Activated T-cell treated with anti-CD3 and anti-CD28 coated beads for 1 hour (primary cell): ENCODE measurements around the gene ATXN1.

Source experiments
- DNase-seq: peaks from one replicate; pipeline ENCODE4 v3.0.0-alpha.2; 2020; ENCODE audit warnings: low read depth

Gene ATXN1

DNA sequence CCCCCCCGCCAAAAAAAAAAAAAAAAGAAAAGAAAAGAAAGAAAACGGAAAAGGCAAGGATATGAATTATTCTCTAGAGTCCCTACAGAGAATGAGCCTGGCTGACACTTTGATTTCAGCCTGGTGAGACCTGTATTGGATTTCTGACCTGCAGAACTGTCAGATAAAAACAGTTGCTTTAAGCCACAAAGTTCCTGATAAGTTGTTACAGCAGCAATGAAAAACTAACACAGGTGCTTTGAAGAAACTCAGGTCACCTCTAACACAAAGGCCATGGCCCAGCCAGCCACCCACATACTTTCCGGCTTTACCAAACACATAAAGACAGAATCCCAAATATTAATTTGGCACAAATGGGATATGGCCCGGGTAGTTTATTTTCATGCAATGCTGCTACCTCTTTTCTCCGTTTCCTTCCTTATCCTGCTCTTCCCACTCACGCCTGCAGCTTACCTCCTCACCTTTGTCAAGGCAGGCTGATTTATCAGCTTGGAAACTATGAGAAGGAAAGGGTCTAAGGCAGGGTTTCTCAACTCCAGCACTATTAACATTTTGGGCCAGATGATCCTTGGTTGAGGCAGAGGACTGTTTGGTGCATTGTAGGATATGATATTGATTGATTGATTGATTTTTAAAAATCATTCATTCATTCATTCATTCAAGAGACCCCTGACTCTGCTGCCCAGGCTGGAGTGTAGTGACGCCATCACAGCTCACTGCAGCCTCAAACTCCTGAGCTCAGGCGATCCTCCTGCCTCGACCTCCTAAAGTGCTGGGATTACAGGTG is 88.1 kb downstream of the ATXN1 start:
- no peak for DNase-seq

- no peak for DNase-seq
These were observed 89.7 kb downstream of the ATXN1 start for GRCh38 chr6:16671302-16672289.

- DNase-seq, result no peak
These were observed 90.6 kb downstream of the ATXN1 start for GRCh38 chr6:16670617-16671051.

GRCh38 chr6:16670183-16670582 is 91.1 kb downstream of the ATXN1 start:
- no peak for DNase-seq

DNA sequence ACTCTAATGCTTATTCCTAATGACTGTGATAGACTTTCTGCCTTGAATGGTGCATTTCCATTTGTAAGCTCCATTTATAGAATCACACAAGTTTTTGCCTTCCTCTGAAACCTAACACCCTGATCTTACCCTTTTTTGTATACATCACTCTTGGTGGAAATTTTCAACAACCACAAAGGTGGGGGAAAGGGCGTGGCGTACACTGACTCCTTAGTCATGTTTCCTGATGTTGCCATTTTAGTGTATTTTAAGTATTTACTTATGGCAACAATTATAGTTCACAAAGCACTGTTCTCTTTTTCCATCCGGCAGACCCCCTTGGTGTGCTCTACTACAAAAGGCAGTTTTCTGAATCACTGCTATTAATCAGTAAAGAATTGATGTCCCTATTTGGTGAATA is 92.0 kb downstream of the ATXN1 start:
- DNase-seq, result peak; percentile 43

DNA sequence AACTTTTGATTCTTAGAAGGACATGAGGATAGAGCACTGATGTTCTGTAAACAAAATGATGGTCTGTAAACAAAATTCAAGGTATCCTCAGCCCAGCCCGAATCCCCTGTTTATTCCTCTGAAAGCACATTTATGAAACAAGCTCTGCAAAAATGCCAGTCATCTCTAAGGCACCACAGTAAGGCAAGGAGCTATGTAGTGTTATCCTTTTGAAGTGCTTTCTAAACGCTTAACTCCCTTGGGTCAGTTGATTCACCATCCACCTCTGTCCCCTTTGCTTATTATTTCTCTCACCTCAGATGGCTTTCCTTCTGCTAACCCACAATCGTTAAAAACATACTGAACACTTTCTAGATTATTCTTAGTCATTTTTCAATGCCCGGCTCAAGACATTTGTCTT is 93.8 kb downstream of the ATXN1 start:
- no peak for DNase-seq

DNA sequence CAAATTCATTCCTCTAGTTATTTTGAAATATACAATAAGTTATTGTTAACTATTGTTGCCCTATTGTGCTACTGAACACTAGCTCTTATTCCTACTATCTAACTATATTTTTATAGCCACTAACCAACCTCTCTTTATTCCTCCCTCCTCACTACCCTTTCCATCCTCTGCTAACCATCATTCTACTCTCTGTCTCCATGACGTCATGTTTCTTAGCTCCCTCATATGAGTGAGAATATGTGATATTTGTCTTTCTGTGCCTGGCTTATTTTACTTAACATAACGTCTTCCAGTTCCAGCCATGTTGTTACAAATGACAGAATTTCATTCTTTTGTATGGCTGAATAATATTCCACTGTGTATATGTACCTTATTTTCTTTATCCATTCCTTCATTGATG is 95.3 kb downstream of the ATXN1 start:
- DNase-seq, result no peak

DNA sequence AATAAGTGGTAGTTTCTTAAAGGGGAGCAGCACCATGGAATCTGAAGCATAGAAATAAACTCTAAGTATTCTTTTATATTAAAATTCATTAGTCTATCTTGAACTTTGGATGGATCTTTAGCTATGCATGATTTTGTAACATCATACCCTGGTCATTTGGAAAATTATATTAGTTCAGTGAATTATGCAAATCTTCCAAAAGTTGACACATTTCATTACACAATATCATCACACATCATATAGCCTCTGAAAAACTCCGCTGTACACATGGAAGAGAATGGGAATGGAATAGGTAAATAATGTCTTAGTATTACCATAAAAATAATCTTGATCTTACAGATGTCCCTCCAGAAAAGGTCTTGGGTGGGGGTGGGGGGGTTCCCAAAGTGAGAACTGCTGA is 96.1 kb downstream of the ATXN1 start:
- DNase-seq, result no peak

DNA sequence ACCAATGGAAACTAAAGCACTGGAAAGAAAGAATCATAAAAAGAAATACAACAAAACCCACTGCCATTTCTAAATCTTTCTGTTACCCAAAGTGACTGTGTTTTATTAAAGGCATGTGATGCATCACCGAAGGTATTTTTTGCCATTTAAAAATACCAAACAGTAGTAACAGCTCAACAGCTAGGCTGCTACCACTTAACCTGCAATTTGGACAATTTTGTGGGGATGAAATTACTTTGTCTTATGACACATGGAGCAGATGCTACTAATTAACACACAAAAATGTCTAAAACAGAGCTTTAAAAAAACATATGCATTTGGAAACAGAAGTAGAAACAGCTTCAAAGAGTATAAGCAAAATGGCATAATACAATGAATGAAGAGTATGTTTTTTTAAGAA is 97.4 kb downstream of the ATXN1 start:
- no peak for DNase-seq

DNA sequence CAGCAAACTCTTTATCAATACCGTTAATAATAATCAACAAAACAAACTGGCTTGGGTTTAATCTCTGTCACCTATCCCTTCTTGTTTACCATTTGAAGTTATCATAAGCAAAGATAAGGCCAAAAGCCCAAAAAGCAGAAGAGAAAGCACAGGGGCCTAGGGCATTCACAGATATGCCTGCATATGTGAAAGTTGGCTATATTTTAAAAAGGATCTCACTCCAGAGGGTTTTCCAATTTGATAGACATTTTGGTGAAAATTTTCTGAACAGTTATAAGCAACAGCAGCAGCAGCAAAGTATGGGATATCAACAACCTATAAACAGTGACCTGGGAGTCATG is 101.1 kb downstream of the ATXN1 start:
- no peak for DNase-seq

- DNase-seq, result no peak
These were observed 101.6 kb downstream of the ATXN1 start for GRCh38 chr6:16659466-16660156.

DNA sequence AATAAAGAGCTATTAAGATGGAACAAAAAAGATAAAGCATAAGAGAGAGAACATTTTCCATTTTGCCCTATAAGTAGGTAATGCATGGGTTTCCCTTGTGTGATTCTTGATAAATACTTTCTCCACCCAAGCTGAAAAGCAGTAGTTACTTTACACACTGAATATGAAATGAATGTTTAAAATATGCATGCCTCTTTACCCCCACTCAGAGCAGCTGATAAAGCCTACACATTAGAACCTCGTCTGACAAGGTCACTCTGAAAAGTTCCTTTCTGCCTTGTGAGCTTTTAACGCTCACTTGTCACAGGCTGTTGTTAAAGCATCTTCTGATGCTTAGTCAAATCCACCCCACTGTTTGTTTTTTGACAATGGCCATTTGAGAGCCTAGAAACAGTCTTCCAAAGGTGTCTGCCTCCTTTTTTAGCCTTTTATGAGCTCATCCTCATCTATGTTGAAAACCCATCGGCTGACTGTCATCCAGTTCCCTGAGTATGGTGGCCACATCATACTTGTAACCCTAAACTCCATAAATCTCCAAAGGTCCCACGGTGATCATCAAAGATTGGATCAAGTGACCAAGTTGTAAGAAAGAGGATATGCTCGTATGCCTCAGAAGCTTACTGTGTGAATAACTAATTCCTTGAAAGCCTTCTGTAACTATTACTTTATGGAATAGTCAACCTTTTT is 102.8 kb downstream of the ATXN1 start:
- no peak for DNase-seq

GRCh38 chr6:16657768-16658167 is 103.5 kb downstream of the ATXN1 start:
- DNase-seq, result no peak

DNA sequence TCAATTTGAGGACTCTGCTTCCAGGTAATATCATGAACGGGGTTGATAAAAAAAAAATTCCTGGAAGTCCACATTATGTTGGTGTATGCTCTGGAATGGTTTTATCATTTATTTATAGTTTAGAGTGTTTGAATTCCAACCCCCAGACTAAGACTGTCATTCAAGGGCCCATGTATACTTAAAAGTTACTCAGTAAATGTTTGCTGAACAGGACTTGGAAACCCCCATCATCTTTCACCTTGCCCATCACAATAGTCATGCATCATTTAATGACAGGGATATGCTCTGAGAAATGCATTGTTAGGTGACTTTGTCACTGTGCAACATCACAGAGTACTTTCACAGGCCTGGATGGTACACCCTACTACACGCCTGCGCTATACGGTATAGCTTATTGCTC is 104.8 kb downstream of the ATXN1 start:
- no peak for DNase-seq

DNA sequence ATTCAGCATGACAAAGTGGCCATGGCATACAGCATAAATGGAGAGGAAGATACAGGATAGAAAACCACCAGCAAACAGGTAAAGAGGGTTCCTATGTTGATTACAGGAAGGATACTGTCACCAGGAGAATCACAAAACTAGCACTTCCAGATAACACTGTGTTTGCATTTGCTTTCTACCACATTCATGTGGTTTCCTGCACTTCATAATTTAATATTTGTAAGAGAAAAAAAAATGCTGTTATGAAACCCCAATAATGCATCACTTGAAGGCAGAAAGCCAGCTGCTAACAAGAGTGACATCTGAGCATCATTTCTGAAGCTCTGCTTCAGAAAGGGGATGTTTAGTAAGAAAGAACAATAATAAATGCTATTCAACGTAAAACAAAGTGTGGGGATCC is 106.6 kb downstream of the ATXN1 start:
- DNase-seq, result no peak

DNA sequence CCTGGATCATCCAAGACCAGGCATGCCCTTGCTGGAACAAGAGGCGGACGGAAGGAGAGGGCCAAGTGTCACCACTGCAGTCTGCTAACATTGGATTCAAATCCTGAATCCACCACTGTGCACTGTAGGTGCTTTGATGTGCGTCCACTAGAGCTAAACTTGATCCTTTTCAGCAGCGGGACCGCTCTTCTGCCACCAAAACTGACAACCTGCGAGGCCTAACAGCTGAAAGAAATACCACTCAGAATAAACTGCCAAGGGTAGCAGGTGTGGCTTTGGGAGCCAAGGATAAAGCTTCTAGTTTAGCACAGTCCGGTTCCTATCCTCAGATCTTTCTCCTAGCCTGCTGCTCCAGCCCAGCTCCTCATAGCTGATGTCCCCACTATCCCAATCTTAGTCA is 108.0 kb downstream of the ATXN1 start:
- no peak for DNase-seq

DNA sequence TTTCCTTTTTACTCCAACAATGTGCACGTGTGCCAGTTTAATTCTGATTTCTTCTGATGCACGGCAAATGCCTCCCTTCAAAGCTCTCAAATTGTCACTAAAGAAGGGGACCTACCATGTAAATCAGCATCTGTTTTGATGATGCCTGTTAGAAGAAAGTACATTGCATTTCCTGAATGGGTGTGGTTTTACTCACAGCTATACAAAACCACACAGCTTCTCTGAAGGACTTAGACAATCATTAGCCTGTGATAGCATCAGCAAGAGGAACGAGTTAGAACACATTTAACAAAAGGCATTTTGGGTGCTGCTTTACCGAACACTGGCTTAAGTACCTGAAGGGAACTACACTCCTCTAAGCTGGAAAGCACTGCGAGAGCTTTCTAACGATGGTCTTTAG is 109.4 kb downstream of the ATXN1 start:
- no peak for DNase-seq

- DNase-seq, result no peak
These were observed 111.4 kb downstream of the ATXN1 start for GRCh38 chr6:16649890-16650289.

DNA sequence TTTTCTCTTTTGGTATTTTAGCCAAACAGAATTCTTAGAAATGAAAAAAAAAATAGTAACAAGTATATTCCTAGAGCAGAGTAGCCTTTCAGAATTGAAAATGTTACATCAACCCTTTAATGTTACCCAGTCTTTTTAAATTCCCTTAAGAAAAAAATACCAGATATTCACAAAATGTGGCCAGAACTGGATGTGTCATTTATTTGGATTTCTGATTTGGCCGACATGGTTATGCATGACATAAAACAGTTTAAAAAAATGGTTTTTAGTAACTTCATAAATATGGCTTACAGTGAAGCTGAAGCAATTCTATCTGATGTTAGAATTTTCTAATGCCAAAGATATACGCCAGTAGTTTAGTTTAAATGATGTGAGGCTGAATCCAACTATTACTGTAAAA is 112.0 kb downstream of the ATXN1 start:
- no peak for DNase-seq

DNA sequence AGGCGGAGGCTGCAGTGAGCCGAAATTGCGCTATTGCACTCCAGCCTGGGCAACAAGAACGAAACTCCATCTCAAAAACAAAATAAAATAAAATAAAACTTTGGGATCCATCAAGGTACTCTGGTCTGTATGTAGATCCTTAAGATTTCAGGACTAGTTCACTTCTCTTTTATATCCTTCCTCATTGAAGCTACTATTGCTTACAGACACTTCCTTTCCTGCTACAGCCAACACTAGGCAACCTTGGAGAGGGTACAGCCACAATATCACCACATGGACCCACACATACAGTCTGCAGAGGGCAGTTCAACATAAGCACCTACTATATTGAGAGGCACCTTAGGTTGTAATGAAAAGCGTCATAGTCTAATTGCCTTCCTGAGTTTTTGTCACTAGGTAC is 113.3 kb downstream of the ATXN1 start:
- no peak for DNase-seq

- no peak for DNase-seq
These were observed 113.8 kb downstream of the ATXN1 start for GRCh38 chr6:16647422-16647821.
